K562 (cell line): ENCODE results near the gene NHLH2. TPM values are rescaled to one million over a fixed set of nuclear protein-coding genes. Genes with fewer than 3 reads are reported as not detected.

ENCODE experiments used
- ELF1 ChIP-seq: fragments of 200-800 bp; sonication (Bioruptor generic); IDR thresholded peaks from 2 replicates; pipeline ENCODE4 v1.6.1; 2016; ENCODE audit warnings: missing genetic modification characterization, missing compliant biosample characterization
- MEF2A ChIP-seq: IDR thresholded peaks from 2 replicates; pipeline ENCODE4 v1.6.1; 2011; ENCODE audit warnings: low read depth, mild to moderate bottlenecking, low read length, moderate library complexity; ENCODE audit not compliant: control insufficient read depth
- NONO ChIP-seq, 2 experiments: fragments of 200-400 bp in 1 of 2; fragments of 450-650 bp in 1 of 2; formaldehyde crosslinking in 1 of 2; IDR thresholded peaks; 2 replicates each; pipeline ENCODE4 v1.6.1; 2017; ENCODE audit warnings: low read depth in 2 of 2, mild to moderate bottlenecking in 2 of 2, moderate library complexity in 2 of 2, low read length in 1 of 2
- NR2C2 ChIP-seq, 2 experiments: fragments of 200-800 bp in 1 of 2; sonication (Bioruptor generic) in 1 of 2; sonication (generic) in 1 of 2; formaldehyde crosslinking in 1 of 2; IDR thresholded peaks; 2 replicates each; pipeline versions ENCODE4 v1.6.1 to v1.8.0; 2016 to 2022; ENCODE audit warnings: mild to moderate bottlenecking in 1 of 2, missing compliant biosample characterization in 1 of 2, missing genetic modification characterization in 1 of 2, missing genetic modification reagents in 1 of 2
- RCOR1 ChIP-seq, 2 experiments: IDR thresholded peaks; 2 replicates each; pipeline ENCODE4 v1.6.1; 2012; ENCODE audit warnings: low read depth in 2 of 2, low read length in 2 of 2, borderline replicate concordance in 1 of 2, improper control_type of control experiment in 1 of 2
- SIN3A ChIP-seq, 2 experiments: fragments of 150-350 bp in 1 of 2; IDR thresholded peaks; 2 replicates each; pipeline ENCODE4 v1.6.1; 2011 to 2016; ENCODE audit warnings: borderline replicate concordance in 2 of 2, low read depth in 2 of 2, low read length in 2 of 2, mild to moderate bottlenecking in 2 of 2, moderate library complexity in 2 of 2; ENCODE audit not compliant: control insufficient read depth in 1 of 2
- SMAD1 ChIP-seq: fragments of 150-350 bp; IDR thresholded peaks from 2 replicates; pipeline ENCODE4 v1.6.1; 2014; ENCODE audit warnings: low read length, low read depth; ENCODE audit not compliant: partially characterized antibody
- SOX6 ChIP-seq: fragments of 450-650 bp; IDR thresholded peaks from 2 replicates; pipeline ENCODE4 v1.6.1; 2014; ENCODE audit warnings: mild to moderate bottlenecking
- USF2 ChIP-seq: sonication (generic); formaldehyde crosslinking; IDR thresholded peaks from 2 replicates; pipeline ENCODE4 v1.5.0; 2020; ENCODE audit warnings: missing genetic modification reagents
- ZC3H4 ChIP-seq: sonication (generic); formaldehyde crosslinking; IDR thresholded peaks from 2 replicates; pipeline ENCODE4 v1.9.0; 2021; ENCODE audit warnings: missing genetic modification reagents, borderline replicate concordance
- ZNF175 ChIP-seq: fragments of 200-800 bp; sonication (Bioruptor generic); IDR thresholded peaks from 2 replicates; pipeline ENCODE4 v1.6.1; 2016; ENCODE audit warnings: low read depth, mild to moderate bottlenecking, missing genetic modification characterization, missing compliant biosample characterization
- ZNF584 ChIP-seq: fragments of 200-800 bp; sonication (Bioruptor generic); IDR thresholded peaks from 2 replicates; pipeline ENCODE4 v1.6.1; 2016; ENCODE audit warnings: low read depth, mild to moderate bottlenecking, missing genetic modification characterization, missing compliant biosample characterization
- ZNF639 ChIP-seq, 2 experiments: fragments of 200-800 bp in 1 of 2; sonication (Bioruptor generic) in 1 of 2; sonication (generic) in 1 of 2; formaldehyde crosslinking in 1 of 2; IDR thresholded peaks in 1 of 2; conservative IDR thresholded peaks in 1 of 2; 2 replicates each; pipeline versions ENCODE4 v1.5.0 to v1.6.1; 2016 to 2020; ENCODE audit warnings: missing compliant biosample characterization in 1 of 2, missing genetic modification characterization in 1 of 2, missing genetic modification reagents in 1 of 2
- polyA plus RNA-seq, 8 experiments: library from polyadenylated mRNA; depleted of rRNA in 4 of 8; stranded (reverse) in 5 of 8; unstranded in 3 of 8; fragments of >200 nt; fragmentation: Nextera tagmentation in 2 of 8; fragmentation: Illumina TruSeq in 1 of 8; extraction: Ambion mirVana in 2 of 8; extraction: Trizol in 1 of 8; gene quantifications; 2 replicates each; pipeline versions ENCODE4 v1.2.1 to v1.2.3, GENCODE V29; 2011 to 2014; ENCODE audit warnings: inconsistent platforms in 1 of 8, missing spikeins in 1 of 8
- total RNA-seq, 7 experiments: library from RNA; depleted of rRNA in 6 of 7; stranded (reverse); fragments of >200 nt in 6 of 7; fragmentation: Illumina TruSeq in 2 of 7; extraction: Trizol in 2 of 7; gene quantifications; 2 replicates each; pipeline versions ENCODE4 v1.2.1 to v1.2.3, GENCODE V29; 2011 to 2021; ENCODE audit warnings: low replicate concordance in 1 of 7
- TF ChIP-seq, protein P1 (sequence below): fragments of 200-800 bp; sonication (Bioruptor generic); IDR thresholded peaks from 2 replicates; pipeline ENCODE4 v1.6.1; 2017; ENCODE audit warnings: missing genetic modification characterization, missing compliant biosample characterization
- TF ChIP-seq, protein P2 (sequence below): fragments of 250-450 bp; sonication (Bioruptor Pico); IDR thresholded peaks from 2 replicates; pipeline ENCODE4 v1.5.0; 2020; ENCODE audit warnings: mild to moderate bottlenecking, borderline replicate concordance
- TF ChIP-seq, protein P3 (sequence below), 2 experiments: fragments of 450-650 bp in 1 of 2; sonication (generic) in 1 of 2; formaldehyde crosslinking; conservative IDR thresholded peaks; 2 replicates each; pipeline versions ENCODE4 v1.4.0 to v1.8.1; 2020 to 2022; ENCODE audit warnings: mild to moderate bottlenecking in 1 of 2, missing genetic modification reagents in 1 of 2

The NHLH2 gene
- total and polyA plus RNA-seq, 9 of the 15 experiments (the other 6 are each of a cell fraction or from before 2014, with no cell fraction given), result not detected

GRCh38 chr1:115811140-115811828 lies 29.6 kb downstream of the NHLH2 start (continued):
- TF ChIP-seq USF2, result peak; percentile 19; the same call in 1 of the 2 replicates
- no peak for TF ChIP-seq MEF2A
- TF ChIP-seq SIN3A (IDR thresholded peaks at IDR 0.05; ENCODE audit: borderline replicate concordance in 2 of 2, control insufficient read depth in 1 of 2, low read depth in 2 of 2, low read length in 2 of 2), result no peak
- TF ChIP-seq RCOR1 (IDR thresholded peaks at IDR 0.05; ENCODE audit: borderline replicate concordance in 1 of 2, low read depth in 2 of 2, low read length in 2 of 2), result 0 out of 4 replicates have a peak, but pooled peaks of 1 of the 2 experiments have one; percentile 20
- no peak for TF ChIP-seq ZC3H4
- TF ChIP-seq NONO (IDR thresholded peaks at IDR 0.05; ENCODE audit: low read depth in 2 of 2, low read length in 1 of 2), result no peak
- TF ChIP-seq, protein P1, sequence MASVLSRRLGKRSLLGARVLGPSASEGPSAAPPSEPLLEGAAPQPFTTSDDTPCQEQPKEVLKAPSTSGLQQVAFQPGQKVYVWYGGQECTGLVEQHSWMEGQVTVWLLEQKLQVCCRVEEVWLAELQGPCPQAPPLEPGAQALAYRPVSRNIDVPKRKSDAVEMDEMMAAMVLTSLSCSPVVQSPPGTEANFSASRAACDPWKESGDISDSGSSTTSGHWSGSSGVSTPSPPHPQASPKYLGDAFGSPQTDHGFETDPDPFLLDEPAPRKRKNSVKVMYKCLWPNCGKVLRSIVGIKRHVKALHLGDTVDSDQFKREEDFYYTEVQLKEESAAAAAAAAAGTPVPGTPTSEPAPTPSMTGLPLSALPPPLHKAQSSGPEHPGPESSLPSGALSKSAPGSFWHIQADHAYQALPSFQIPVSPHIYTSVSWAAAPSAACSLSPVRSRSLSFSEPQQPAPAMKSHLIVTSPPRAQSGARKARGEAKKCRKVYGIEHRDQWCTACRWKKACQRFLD (CRISPR knock-in tag), result peak; percentile 72; the same call in 1 of the 2 replicates
- TF ChIP-seq, protein P2, sequence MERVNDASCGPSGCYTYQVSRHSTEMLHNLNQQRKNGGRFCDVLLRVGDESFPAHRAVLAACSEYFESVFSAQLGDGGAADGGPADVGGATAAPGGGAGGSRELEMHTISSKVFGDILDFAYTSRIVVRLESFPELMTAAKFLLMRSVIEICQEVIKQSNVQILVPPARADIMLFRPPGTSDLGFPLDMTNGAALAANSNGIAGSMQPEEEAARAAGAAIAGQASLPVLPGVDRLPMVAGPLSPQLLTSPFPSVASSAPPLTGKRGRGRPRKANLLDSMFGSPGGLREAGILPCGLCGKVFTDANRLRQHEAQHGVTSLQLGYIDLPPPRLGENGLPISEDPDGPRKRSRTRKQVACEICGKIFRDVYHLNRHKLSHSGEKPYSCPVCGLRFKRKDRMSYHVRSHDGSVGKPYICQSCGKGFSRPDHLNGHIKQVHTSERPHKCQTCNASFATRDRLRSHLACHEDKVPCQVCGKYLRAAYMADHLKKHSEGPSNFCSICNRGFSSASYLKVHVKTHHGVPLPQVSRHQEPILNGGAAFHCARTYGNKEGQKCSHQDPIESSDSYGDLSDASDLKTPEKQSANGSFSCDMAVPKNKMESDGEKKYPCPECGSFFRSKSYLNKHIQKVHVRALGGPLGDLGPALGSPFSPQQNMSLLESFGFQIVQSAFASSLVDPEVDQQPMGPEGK (CRISPR knock-in tag), result peak; percentile 10; the same call in 1 of the 2 replicates
- peak; percentile 27; the same call in 1 of the 2 replicates for TF ChIP-seq ZNF584 (CRISPR knock-in tag)
- peak; percentile 69 for TF ChIP-seq ELF1
- TF ChIP-seq, protein P3, sequence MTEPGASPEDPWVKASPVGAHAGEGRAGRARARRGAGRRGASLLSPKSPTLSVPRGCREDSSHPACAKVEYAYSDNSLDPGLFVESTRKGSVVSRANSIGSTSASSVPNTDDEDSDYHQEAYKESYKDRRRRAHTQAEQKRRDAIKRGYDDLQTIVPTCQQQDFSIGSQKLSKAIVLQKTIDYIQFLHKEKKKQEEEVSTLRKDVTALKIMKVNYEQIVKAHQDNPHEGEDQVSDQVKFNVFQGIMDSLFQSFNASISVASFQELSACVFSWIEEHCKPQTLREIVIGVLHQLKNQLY (CRISPR knock-in tag; conservative IDR thresholded peaks at IDR 0.05), result no peak
- no peak for TF ChIP-seq SMAD1
- TF ChIP-seq NR2C2 (CRISPR knock-in tag; IDR thresholded peaks at IDR 0.05), result no peak
- TF ChIP-seq NR2C2 (tag; IDR thresholded peaks at IDR 0.05), result peak; percentile 22; the same call in 1 of the 2 replicates
- TF ChIP-seq ZNF175 (CRISPR knock-in tag), result 0 out of 2 replicates have a peak, but pooled peaks have one; percentile 11
- TF ChIP-seq ZNF639 (CRISPR knock-in tag; conservative IDR thresholded peaks at IDR 0.05 in 1 of 2, IDR thresholded peaks at IDR 0.05 in 1 of 2), result 0 out of 4 replicates have a peak, but pooled peaks of 1 of the 2 experiments have one; percentile 35
- peak; percentile 52; the same call in 1 of the 2 replicates for TF ChIP-seq SOX6
- TF ChIP-seq, all 486 proteins: peak for 17
